Panc1 (cell line): Measurements from ENCODE around the gene MAPK14. TPM values are rescaled to one million over a fixed set of nuclear protein-coding genes. Genes with fewer than 3 reads are reported as not detected.

Experiments used
- ATAC-seq: fragments of 200-7000 bp; cut with Tn5 transposase; 2 replicates; pipeline ENCODE4 v1.9.1; 2020; ENCODE audit warnings: mild to moderate bottlenecking, moderate library complexity
- BruUV-seq: library from RNA; stranded (reverse); fragments of 400-500 nt; replicated peaks from 2 replicates; lab custom pipeline; 2021; lab: Mats Ljungman, UMichigan
- CTCF ChIA-PET: fragments of 300-600 bp; sonication (Branson Sonifier 250); formaldehyde crosslinking; loops from one replicate; lab custom pipeline; 2022; ENCODE audit warnings: antibody characterized with exemption; lab: Charles Lee
- POLR2A ChIA-PET: fragments of 300-600 bp; sonication (Branson Sonifier 250); formaldehyde crosslinking; loops from one replicate; lab custom pipeline; 2022; ENCODE audit warnings: antibody characterized with exemption; lab: Charles Lee
- DNase-seq: peaks from one replicate; pipeline ENCODE4 v3.0.0-alpha.2; 2010; ENCODE audit warnings: low read depth, low spot score
- H3K27ac ChIP-seq: 2 replicates; pipeline ENCODE4 v1.5.1; 2011; ENCODE audit warnings: mild to moderate bottlenecking, low read length, inconsistent platforms
- H3K27me3 ChIP-seq: fragments of 200-500 bp; sonication (Bioruptor generic); 2 replicates; pipeline ENCODE4 v1.6.0; 2014; ENCODE audit warnings: low read length, inconsistent platforms; ENCODE audit not compliant: control insufficient read depth, insufficient read depth
- H3K36me3 ChIP-seq: fragments of 200-500 bp; sonication (Bioruptor generic); 2 replicates; pipeline ENCODE4 v1.5.1; 2014; ENCODE audit warnings: inconsistent platforms, mild to moderate bottlenecking, low read length, moderate library complexity; ENCODE audit not compliant: control insufficient read depth, insufficient read depth
- H3K4me1 ChIP-seq: 2 replicates; pipeline ENCODE4 v1.5.1; 2011; ENCODE audit warnings: inconsistent platforms, mild to moderate bottlenecking, low read length, moderate library complexity; ENCODE audit not compliant: control insufficient read depth, insufficient read depth
- H3K4me3 ChIP-seq, 2 experiments: 2 replicates each; pipeline ENCODE4 v1.5.1; 2011 to 2012; ENCODE audit warnings: low read depth in 2 of 2, low read length in 2 of 2, mild to moderate bottlenecking in 2 of 2, inconsistent platforms in 1 of 2, moderate library complexity in 1 of 2
- H3K9me3 ChIP-seq: fragments of 200-500 bp; sonication (Bioruptor generic); 2 replicates; pipeline ENCODE4 v1.5.1; 2014; ENCODE audit warnings: low read depth, mild to moderate bottlenecking, inconsistent platforms, low read length, moderate library complexity; ENCODE audit not compliant: control insufficient read depth, insufficient read depth
- POLR2AphosphoS5 ChIP-seq: IDR thresholded peaks from 2 replicates; pipeline ENCODE4 v1.6.1; 2012; ENCODE audit warnings: mild to moderate bottlenecking, low read depth, low read length, moderate library complexity
- SIN3A ChIP-seq: IDR thresholded peaks from 2 replicates; pipeline ENCODE4 v1.6.1; 2012; ENCODE audit warnings: low read depth, mild to moderate bottlenecking, low read length, moderate library complexity, borderline replicate concordance; ENCODE audit not compliant: insufficient read depth
- TCF7L2 ChIP-seq: IDR thresholded peaks from 2 replicates; pipeline ENCODE4 v1.6.1; 2011; ENCODE audit warnings: mild to moderate bottlenecking, low read depth, low read length, inconsistent platforms
- in situ Hi-C: cut with HindIII; loops from 2 replicates; pipeline ENCODE4 v1.10.0; 2016; ENCODE audit warnings: low sequenced_read_pairs, low pct_unique_long_range_greater_than_20kb
- intact Hi-C: fragments of 100-400 bp; cut with micrococcal nuclease; formaldehyde crosslinking; loops from one replicate; pipeline ENCODE4 v1.10.0; 2022; ENCODE audit not compliant: unreplicated experiment
- total RNA-seq: library from RNA; stranded (reverse); gene quantifications from one replicate; pipeline ENCODE4 v1.2.1, GENCODE V29; 2021; ENCODE audit not compliant: unreplicated experiment
- TF ChIP-seq, protein P1 (sequence below), 2 experiments: IDR thresholded peaks; 2 replicates each; pipeline ENCODE4 v1.6.1; 2011 to 2012; ENCODE audit warnings: low read depth in 2 of 2, control low read depth in 1 of 2, low read length in 1 of 2, mild to moderate bottlenecking in 1 of 2, moderate library complexity in 1 of 2; ENCODE audit not compliant: insufficient read depth in 1 of 2
- TF ChIP-seq, protein P2 (sequence below): fragments of 450-650 bp; IDR thresholded peaks from 2 replicates; pipeline ENCODE4 v1.5.1; 2017; ENCODE audit warnings: mild to moderate bottlenecking

Gene MAPK14
- total RNA-seq, 1 experiment from 2014 or later = 42.3 TPM

DNA sequence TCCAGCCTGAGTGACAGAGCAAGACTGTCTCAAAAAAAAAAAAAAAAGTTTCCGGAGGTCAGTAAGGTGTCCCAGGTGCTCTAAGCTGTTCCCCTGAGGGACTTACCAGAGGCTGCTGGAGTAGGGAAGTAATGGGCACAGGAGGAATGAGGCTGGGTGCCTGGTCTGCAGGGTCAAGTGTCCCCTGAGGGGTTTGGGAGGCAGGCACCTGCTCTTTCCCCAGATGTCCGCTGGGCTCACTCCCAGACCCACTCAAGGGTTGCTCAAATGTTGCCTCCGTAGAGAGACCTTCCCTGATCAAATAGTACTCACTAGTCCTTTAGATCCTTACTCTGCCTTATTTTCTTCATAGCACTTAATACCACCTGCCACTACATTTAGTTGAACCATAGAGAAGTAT, 97.3 kb downstream of the MAPK14 start:
- in situ Hi-C loops (no loop called here), intact Hi-C loops (loop anchor here (5.0 kb wide), 2 partner anchors 72 to 232 kb away; partner anchors contain the start of gene BRPF3)
- Histone ChIP-seq H3K4me3 (no peak overlapping the region), H3K27me3 (no peaks in the 10 kb centered on the region), H3K27ac (no peak overlapping the region), H3K36me3 (no peaks in the 10 kb centered on the region), H3K9me3 (no peaks in the 10 kb centered on the region), H3K4me1 (peaks cover 8% of the 10 kb centered on the region)
- BruUV-seq = no TSS peak
- CTCF ChIA-PET = no interaction called here
- POLR2A ChIA-PET = no interaction called here
- ATAC-seq = no peak
- DNase-seq = no peak
- TF ChIP-seq, protein P1, sequence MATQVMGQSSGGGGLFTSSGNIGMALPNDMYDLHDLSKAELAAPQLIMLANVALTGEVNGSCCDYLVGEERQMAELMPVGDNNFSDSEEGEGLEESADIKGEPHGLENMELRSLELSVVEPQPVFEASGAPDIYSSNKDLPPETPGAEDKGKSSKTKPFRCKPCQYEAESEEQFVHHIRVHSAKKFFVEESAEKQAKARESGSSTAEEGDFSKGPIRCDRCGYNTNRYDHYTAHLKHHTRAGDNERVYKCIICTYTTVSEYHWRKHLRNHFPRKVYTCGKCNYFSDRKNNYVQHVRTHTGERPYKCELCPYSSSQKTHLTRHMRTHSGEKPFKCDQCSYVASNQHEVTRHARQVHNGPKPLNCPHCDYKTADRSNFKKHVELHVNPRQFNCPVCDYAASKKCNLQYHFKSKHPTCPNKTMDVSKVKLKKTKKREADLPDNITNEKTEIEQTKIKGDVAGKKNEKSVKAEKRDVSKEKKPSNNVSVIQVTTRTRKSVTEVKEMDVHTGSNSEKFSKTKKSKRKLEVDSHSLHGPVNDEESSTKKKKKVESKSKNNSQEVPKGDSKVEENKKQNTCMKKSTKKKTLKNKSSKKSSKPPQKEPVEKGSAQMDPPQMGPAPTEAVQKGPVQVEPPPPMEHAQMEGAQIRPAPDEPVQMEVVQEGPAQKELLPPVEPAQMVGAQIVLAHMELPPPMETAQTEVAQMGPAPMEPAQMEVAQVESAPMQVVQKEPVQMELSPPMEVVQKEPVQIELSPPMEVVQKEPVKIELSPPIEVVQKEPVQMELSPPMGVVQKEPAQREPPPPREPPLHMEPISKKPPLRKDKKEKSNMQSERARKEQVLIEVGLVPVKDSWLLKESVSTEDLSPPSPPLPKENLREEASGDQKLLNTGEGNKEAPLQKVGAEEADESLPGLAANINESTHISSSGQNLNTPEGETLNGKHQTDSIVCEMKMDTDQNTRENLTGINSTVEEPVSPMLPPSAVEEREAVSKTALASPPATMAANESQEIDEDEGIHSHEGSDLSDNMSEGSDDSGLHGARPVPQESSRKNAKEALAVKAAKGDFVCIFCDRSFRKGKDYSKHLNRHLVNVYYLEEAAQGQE (IDR thresholded peaks at IDR 0.05; ENCODE audit: insufficient read depth in 1 of 2, low read depth in 2 of 2, low read length in 1 of 2) = no peak
- TF ChIP-seq POLR2AphosphoS5 (no peak), SIN3A (no peak), TCF7L2 (no peak)
- TF ChIP-seq, protein P2, sequence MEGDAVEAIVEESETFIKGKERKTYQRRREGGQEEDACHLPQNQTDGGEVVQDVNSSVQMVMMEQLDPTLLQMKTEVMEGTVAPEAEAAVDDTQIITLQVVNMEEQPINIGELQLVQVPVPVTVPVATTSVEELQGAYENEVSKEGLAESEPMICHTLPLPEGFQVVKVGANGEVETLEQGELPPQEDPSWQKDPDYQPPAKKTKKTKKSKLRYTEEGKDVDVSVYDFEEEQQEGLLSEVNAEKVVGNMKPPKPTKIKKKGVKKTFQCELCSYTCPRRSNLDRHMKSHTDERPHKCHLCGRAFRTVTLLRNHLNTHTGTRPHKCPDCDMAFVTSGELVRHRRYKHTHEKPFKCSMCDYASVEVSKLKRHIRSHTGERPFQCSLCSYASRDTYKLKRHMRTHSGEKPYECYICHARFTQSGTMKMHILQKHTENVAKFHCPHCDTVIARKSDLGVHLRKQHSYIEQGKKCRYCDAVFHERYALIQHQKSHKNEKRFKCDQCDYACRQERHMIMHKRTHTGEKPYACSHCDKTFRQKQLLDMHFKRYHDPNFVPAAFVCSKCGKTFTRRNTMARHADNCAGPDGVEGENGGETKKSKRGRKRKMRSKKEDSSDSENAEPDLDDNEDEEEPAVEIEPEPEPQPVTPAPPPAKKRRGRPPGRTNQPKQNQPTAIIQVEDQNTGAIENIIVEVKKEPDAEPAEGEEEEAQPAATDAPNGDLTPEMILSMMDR = no peak

DNA sequence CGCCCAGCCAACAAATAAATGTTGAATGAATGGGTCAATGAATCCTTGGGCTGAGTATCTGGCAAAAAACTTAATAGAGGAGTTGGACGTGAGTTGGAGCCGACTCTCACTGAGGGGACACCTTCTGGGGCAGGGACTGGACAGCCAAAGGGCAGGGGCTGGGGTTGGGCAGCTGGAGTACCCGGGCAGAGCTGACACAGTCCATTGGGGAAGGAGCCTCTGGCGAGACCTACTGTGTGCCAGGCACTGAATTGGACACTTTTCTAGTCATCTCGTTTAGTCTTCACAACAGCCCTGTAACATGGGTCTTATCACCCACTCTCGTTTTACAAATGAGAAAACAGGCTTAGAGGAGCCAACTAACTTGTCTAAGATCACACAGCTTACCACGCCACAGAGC, 98.0 kb downstream of the MAPK14 start:
- in situ Hi-C loops (no loop called here), intact Hi-C loops (no loop called here)
- TF ChIP-seq SIN3A = no peak
- TF ChIP-seq, protein P1 (IDR thresholded peaks at IDR 0.05; ENCODE audit: insufficient read depth in 1 of 2, low read depth in 2 of 2, low read length in 1 of 2) = no peak
- no peak for TF ChIP-seq TCF7L2
- TF ChIP-seq, protein P2 = no peak
- no peak for TF ChIP-seq POLR2AphosphoS5
- H3K9me3 ChIP-seq = no peaks in the 10 kb centered on the region
- no peak overlapping the region for H3K4me3 ChIP-seq
- POLR2A ChIA-PET = no interaction called here
- H3K27ac ChIP-seq = no peak overlapping the region
- BruUV-seq = no TSS peak
- ATAC-seq (no peak), DNase-seq (no peak)
- CTCF ChIA-PET = no interaction called here
- H3K4me1 ChIP-seq = peaks cover 8% of the 10 kb centered on the region
- no peaks in the 10 kb centered on the region for H3K36me3 ChIP-seq
- no peaks in the 10 kb centered on the region for H3K27me3 ChIP-seq
